LNCaP clone FGC (cell line): ENCODE results near the gene GALNT10.
A peak's percentile ranks its signal among the peaks of the same experiment; 100 is the strongest.

Experiments used
- DNase-seq: peaks from one replicate; pipeline ENCODE4 v3.0.0-alpha.2; 2011; ENCODE audit warnings: low read depth
- H3K4me3 ChIP-seq: 2 replicates; pipeline ENCODE4 v1.5.1; 2011; ENCODE audit warnings: mild to moderate bottlenecking, low read depth, low read length, control low read depth
- CTCF ChIP-seq: IDR thresholded peaks from 2 replicates; pipeline ENCODE4 v1.5.1; 2012; ENCODE audit warnings: mild to moderate bottlenecking; ENCODE audit not compliant: control insufficient read depth, insufficient read depth; ENCODE audit errors: extremely low read depth

Gene GALNT10

DNA sequence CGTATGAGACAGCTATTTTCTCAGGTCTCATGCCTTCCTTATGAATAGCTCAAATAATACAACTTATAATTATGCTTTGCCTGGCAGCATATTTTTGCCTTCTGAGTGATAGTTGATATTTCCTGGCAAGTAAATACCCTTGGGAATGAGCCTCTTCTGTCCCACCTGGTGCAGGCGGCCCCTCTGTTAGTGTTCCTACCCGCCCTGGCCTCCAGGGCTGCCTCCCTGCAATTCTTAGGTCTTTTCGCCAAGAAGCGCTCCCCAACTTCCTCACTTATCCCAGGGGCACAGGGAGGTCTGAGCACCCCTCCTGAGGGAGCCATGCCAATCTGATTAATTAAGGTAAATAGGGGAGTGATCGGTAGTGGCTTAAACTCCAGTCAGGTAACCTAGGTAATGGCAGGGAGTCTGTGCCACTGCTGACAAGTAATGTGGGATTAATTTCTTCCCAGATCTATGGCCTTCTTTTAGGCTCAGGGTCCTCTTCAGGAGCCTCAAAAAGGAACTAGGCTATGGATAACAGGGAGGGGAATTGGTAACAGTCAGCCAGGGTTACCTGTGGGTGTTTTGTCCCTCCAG lies 81.5 kb downstream of the GALNT10 start:
- TF ChIP-seq CTCF, result no peak
- no peak for DNase-seq
- no peak overlapping the region for H3K4me3 ChIP-seq

GRCh38 chr5:154273028-154273617 lies 82.6 kb downstream of the GALNT10 start:
- DNase-seq, result peak; percentile 45
- no peak overlapping the region for H3K4me3 ChIP-seq
- TF ChIP-seq CTCF, result no peak

DNA sequence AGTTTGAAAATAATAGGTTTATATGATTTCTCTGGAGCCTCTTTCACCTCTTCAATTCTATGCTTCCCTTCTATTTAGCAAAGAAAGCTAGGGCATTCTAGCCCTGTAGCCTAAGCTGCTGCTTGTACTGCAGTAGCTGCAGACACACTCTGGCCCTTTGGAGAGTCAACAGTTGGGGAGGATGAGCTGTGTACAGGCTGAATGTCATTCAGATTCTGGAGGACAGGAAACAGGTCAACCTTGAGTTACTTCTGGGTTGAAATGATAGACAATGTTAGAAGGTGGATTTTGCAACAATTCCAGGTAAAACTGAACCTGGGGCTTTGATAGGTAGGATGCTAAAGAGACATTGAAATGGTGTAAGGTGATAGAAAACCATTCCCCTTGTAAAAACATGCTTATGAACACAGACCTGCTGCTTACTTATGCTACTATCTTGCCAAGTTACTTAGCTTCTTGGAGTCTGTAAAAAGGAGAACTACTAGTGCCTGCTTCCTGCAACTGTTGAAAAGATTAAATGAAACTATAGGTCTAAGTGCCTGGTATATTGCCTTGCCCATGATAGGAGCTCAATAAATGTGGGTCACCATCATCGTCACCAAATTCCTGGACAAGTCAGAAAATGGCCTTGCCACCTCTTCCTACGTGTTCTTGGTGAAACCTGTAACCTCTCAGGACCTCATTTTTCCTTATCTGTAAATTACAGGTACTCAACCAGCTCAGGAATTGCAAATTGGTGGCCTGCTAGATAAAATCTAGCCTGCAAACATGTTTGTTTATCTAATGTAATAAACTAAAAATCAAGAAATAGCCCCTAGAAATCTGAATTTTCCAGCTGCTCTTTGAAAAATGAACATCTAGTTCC lies 83.7 kb downstream of the GALNT10 start:
- no peak for TF ChIP-seq CTCF
- DNase-seq, result no peak
- H3K4me3 ChIP-seq, result no peak overlapping the region

DNA sequence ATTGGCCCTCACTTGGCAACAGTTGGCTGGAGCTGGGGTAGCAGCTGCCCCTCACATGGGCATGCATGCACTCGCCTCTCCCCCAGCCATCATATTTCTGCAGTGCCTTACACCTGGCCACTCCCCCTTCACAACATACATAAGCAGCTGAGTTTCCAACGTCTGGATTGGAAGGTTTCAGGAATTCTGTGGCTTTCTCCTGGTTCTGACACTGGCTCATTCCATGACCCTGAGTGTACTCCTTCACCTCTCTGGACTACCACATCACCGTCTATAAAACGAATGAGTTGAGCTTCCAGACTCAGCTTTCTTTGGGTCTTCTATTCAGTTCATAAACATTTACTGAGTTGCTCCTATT lies 84.3 kb downstream of the GALNT10 start:
- no peak overlapping the region for H3K4me3 ChIP-seq
- TF ChIP-seq CTCF, result no peak
- DNase-seq, result no peak

GRCh38 chr5:154275566-154275965 lies 85.0 kb downstream of the GALNT10 start:
- no peak for TF ChIP-seq CTCF
- no peak overlapping the region for H3K4me3 ChIP-seq
- no peak for DNase-seq

- DNase-seq, result no peak
- TF ChIP-seq CTCF, result no peak
- no peak overlapping the region for H3K4me3 ChIP-seq
These were observed 85.9 kb downstream of the GALNT10 start for GRCh38 chr5:154276261-154276972.
